HEK293 (cell line): Measurements from ENCODE around the gene TAS2R1.

Experiments
- CTCF ChIA-PET: fragments of 350-600 bp; formaldehyde crosslinking; extraction: SDS; loops from one replicate; lab custom pipeline; 2021; ENCODE audit warnings: antibody characterized with exemption; lab: Yijun Ruan, JAX
- POLR2A ChIA-PET: fragments of 300-600 bp; formaldehyde crosslinking; extraction: SDS; loops from one replicate; lab custom pipeline; 2020; ENCODE audit warnings: antibody characterized with exemption, inconsistent platforms; lab: Yijun Ruan, JAX
- H3K27ac ChIP-seq: fragments of 200-500 bp; sonication (Bioruptor generic); 2 replicates; pipeline ENCODE4 v1.5.1; 2014; ENCODE audit warnings: low read depth, low read length, control low read depth, inconsistent platforms; ENCODE audit errors: extremely low read depth
- H3K36me3 ChIP-seq, 2 experiments: fragments of 200-500 bp in 1 of 2; sonication (Bioruptor generic) in 1 of 2; 1 replicate in 1 of 2; 2 replicates in 1 of 2; pipeline ENCODE4 v1.5.1; 2014 to 2017; ENCODE audit warnings: inconsistent platforms in 2 of 2, low read length in 2 of 2; ENCODE audit not compliant: control insufficient read depth in 2 of 2, insufficient read depth in 1 of 2
- H3K4me1 ChIP-seq: fragments of 200-500 bp; sonication (Bioruptor generic); 2 replicates; pipeline ENCODE4 v1.5.1; 2014; ENCODE audit warnings: mild to moderate bottlenecking, low read length, inconsistent platforms; ENCODE audit not compliant: control insufficient read depth, insufficient read depth
- H3K4me3 ChIP-seq: 2 replicates; pipeline ENCODE4 v1.5.1; 2011; ENCODE audit warnings: low read depth, mild to moderate bottlenecking, control low read depth, low read length, moderate library complexity
- H3K9me3 ChIP-seq: fragments of 200-500 bp; sonication (Bioruptor generic); 2 replicates; pipeline ENCODE4 v1.5.1; 2014; ENCODE audit warnings: low read depth, low read length, inconsistent platforms; ENCODE audit not compliant: control insufficient read depth, insufficient read depth
- BCL6B ChIP-seq: fragments of 450-650 bp; formaldehyde crosslinking; IDR thresholded peaks from 2 replicates; pipeline ENCODE4 v1.5.1; 2017; ENCODE audit warnings: missing biosample characterization, missing genetic modification characterization
- HOXA7 ChIP-seq: sonication (generic); formaldehyde crosslinking; IDR thresholded peaks from 2 replicates; pipeline ENCODE4 v1.8.1; 2022; ENCODE audit warnings: missing genetic modification reagents, borderline replicate concordance
- INSM2 ChIP-seq: fragments of 450-650 bp; formaldehyde crosslinking; IDR thresholded peaks from 2 replicates; pipeline ENCODE4 v1.5.1; 2016; ENCODE audit warnings: missing biosample characterization, missing genetic modification characterization
- PRDM4 ChIP-seq: fragments of 450-650 bp; formaldehyde crosslinking; IDR thresholded peaks from 2 replicates; pipeline ENCODE4 v1.5.1; 2017; ENCODE audit warnings: missing biosample characterization, missing genetic modification characterization
- TRIM28 ChIP-seq: IDR thresholded peaks from 2 replicates; pipeline ENCODE4 v1.6.1; 2011; ENCODE audit warnings: low read length, control low read depth, borderline replicate concordance
- YY1 ChIP-seq: fragments of 450-650 bp; formaldehyde crosslinking; IDR thresholded peaks from 2 replicates; pipeline ENCODE4 v1.5.1; 2018; ENCODE audit warnings: missing biosample characterization, missing genetic modification characterization
- ZBTB48 ChIP-seq: fragments of 450-650 bp; formaldehyde crosslinking; IDR thresholded peaks from 2 replicates; pipeline ENCODE4 v1.5.1; 2016; ENCODE audit warnings: missing biosample characterization, missing genetic modification characterization
- ZIC2 ChIP-seq: fragments of 450-650 bp; formaldehyde crosslinking; IDR thresholded peaks from 2 replicates; pipeline ENCODE4 v1.5.1; 2016; ENCODE audit warnings: missing biosample characterization, missing genetic modification characterization
- ZNF114 ChIP-seq: fragments of 450-650 bp; formaldehyde crosslinking; IDR thresholded peaks from 2 replicates; pipeline ENCODE4 v1.5.0; 2017; ENCODE audit warnings: missing biosample characterization, missing genetic modification characterization
- ZNF175 ChIP-seq: fragments of 450-650 bp; formaldehyde crosslinking; IDR thresholded peaks from 2 replicates; pipeline ENCODE4 v1.5.1; 2016; ENCODE audit warnings: missing biosample characterization, missing genetic modification characterization
- ZNF19 ChIP-seq: fragments of 450-650 bp; formaldehyde crosslinking; IDR thresholded peaks from 2 replicates; pipeline ENCODE4; 2016; ENCODE audit warnings: missing biosample characterization, missing genetic modification characterization, low read depth
- ZNF221 ChIP-seq: fragments of 450-650 bp; formaldehyde crosslinking; IDR thresholded peaks from 2 replicates; pipeline ENCODE4 v1.5.1; 2017; ENCODE audit warnings: missing biosample characterization, missing genetic modification characterization, borderline replicate concordance
- ZNF223 ChIP-seq: fragments of 450-650 bp; formaldehyde crosslinking; IDR thresholded peaks from 2 replicates; pipeline ENCODE4 v1.5.1; 2016; ENCODE audit warnings: missing biosample characterization, missing genetic modification characterization
- ZNF239 ChIP-seq: fragments of 450-650 bp; formaldehyde crosslinking; IDR thresholded peaks from 2 replicates; pipeline ENCODE4 v1.5.1; 2016; ENCODE audit warnings: missing biosample characterization, missing genetic modification characterization
- ZNF362 ChIP-seq: fragments of 450-650 bp; formaldehyde crosslinking; IDR thresholded peaks from 2 replicates; pipeline ENCODE4 v1.5.1; 2016; ENCODE audit warnings: missing biosample characterization, missing genetic modification characterization
- ZNF449 ChIP-seq: fragments of 450-650 bp; formaldehyde crosslinking; IDR thresholded peaks from 2 replicates; pipeline ENCODE4 v1.5.1; 2017; ENCODE audit warnings: missing biosample characterization, mild to moderate bottlenecking, missing genetic modification characterization, moderate library complexity
- ZNF518A ChIP-seq: fragments of 450-650 bp; formaldehyde crosslinking; conservative IDR thresholded peaks from 2 replicates; pipeline ENCODE4 v1.5.1; 2016; ENCODE audit warnings: low read depth, missing biosample characterization, missing genetic modification characterization
- ZNF544 ChIP-seq: fragments of 450-650 bp; formaldehyde crosslinking; IDR thresholded peaks from 2 replicates; pipeline ENCODE4 v1.5.0; 2017; ENCODE audit warnings: missing biosample characterization, missing genetic modification characterization
- ZNF549 ChIP-seq: fragments of 450-650 bp; IDR thresholded peaks from 2 replicates; pipeline ENCODE4 v1.5.1; 2018; ENCODE audit warnings: missing biosample characterization, missing genetic modification characterization, mild to moderate bottlenecking, inconsistent platforms, moderate library complexity
- ZNF560 ChIP-seq: fragments of 450-650 bp; formaldehyde crosslinking; IDR thresholded peaks from 2 replicates; pipeline ENCODE4 v1.5.1; 2017; ENCODE audit warnings: missing biosample characterization, missing genetic modification characterization, borderline replicate concordance
- ZNF600 ChIP-seq: fragments of 450-650 bp; formaldehyde crosslinking; IDR thresholded peaks from 2 replicates; pipeline ENCODE4 v1.5.1; 2016; ENCODE audit warnings: missing biosample characterization, missing genetic modification characterization
- ZNF670 ChIP-seq: fragments of 450-650 bp; formaldehyde crosslinking; IDR thresholded peaks from 2 replicates; pipeline ENCODE4 v1.5.1; 2016; ENCODE audit warnings: missing biosample characterization, missing genetic modification characterization, low read depth
- ZNF785 ChIP-seq: fragments of 450-650 bp; formaldehyde crosslinking; IDR thresholded peaks from 2 replicates; pipeline ENCODE4 v1.5.1; 2016; ENCODE audit warnings: missing biosample characterization, missing genetic modification characterization
- ZSCAN30 ChIP-seq: fragments of 450-650 bp; IDR thresholded peaks from 2 replicates; pipeline ENCODE4 v1.5.1; 2018; ENCODE audit warnings: missing biosample characterization, mild to moderate bottlenecking, missing genetic modification characterization, moderate library complexity

Gene TAS2R1

GRCh38 chr5:9625731-9626130, 4.4 kb downstream of the TAS2R1 start:
- Histone ChIP-seq H3K4me3 (no peak overlapping the region), H3K9me3 (no peaks in the 10 kb centered on the region), H3K36me3 (no peaks in the 10 kb centered on the region), H3K27ac (no peak overlapping the region), H3K4me1 (no peaks in the 10 kb centered on the region)
- TF ChIP-seq ZNF239 (tag by site-specific recombination) (no peak), ZNF449 (tag by site-specific recombination) (no peak), INSM2 (tag by site-specific recombination) (no peak), ZNF518A (tag by site-specific recombination) (no peak), ZNF19 (tag by site-specific recombination) (no peak), TRIM28 (no peak), ZNF175 (tag by site-specific recombination) (no peak), ZNF544 (no peak), ZNF362 (tag by site-specific recombination) (no peak), BCL6B (no peak)
- POLR2A ChIA-PET: no interaction called here
- CTCF ChIA-PET: no interaction called here

- no peak overlapping the region for H3K4me3 ChIP-seq
- no peaks in the 10 kb centered on the region for H3K9me3 ChIP-seq
- ChIA-PET CTCF (no interaction called here), POLR2A (no interaction called here)
- H3K4me1 ChIP-seq: no peaks in the 10 kb centered on the region
- H3K36me3 ChIP-seq: no peaks in the 10 kb centered on the region
- H3K27ac ChIP-seq: no peak overlapping the region
- TF ChIP-seq ZBTB48 (tag by site-specific recombination) (no peak), ZNF114 (no peak), ZNF223 (no peak), PRDM4 (tag by site-specific recombination) (no peak), ZNF600 (tag by site-specific recombination) (no peak), HOXA7 (CRISPR knock-in tag) (no peak), ZNF549 (tag by site-specific recombination) (no peak), ZNF670 (no peak), ZIC2 (tag by site-specific recombination) (no peak), ZNF785 (tag by site-specific recombination) (no peak), ZSCAN30 (tag by site-specific recombination) (no peak), ZNF221 (tag by site-specific recombination) (no peak), YY1 (tag by site-specific recombination) (no peak), ZNF560 (no peak)
Measured at GRCh38 chr5:9625286-9625685, 4.9 kb downstream of the TAS2R1 start.
